GM19238 (cell line): ENCODE data around the gene NRM.
"Not testable (repeated sequence)": the region's sequence is repeated elsewhere in the genome, so short reads cannot be mapped to it uniquely, and the experiment has no call there.

Source experiments
- DNase-seq: peaks from one replicate; pipeline ENCODE4 v3.0.0; 2011; ENCODE audit warnings: low spot score; ENCODE audit not compliant: insufficient read length

The NRM gene

GRCh38 chr6:30672445-30673253 is 18.1 kb downstream of the NRM start, which contains the start of gene DHX16:
Gene DHX16 (minus strand): TSS chr6:30673006. CDS start chr6:30672841, 165 bp downstream.
- peak; percentile 92 for DNase-seq

GRCh38 chr6:30670760-30671527 is 19.8 kb downstream of the NRM start:
- DNase-seq, result no peak

- DNase-seq, result not testable (repeated sequence)
Measured at GRCh38 chr6:30666300-30666699, 24.5 kb downstream of the NRM start.

GRCh38 chr6:30664994-30665767 is 25.6 kb downstream of the NRM start:
- no peak for DNase-seq

- not testable (repeated sequence) for DNase-seq
Measured at GRCh38 chr6:30657922-30658321, 32.9 kb downstream of the NRM start.

- no peak for DNase-seq
Measured at GRCh38 chr6:30657454-30657853, 33.3 kb downstream of the NRM start.

- DNase-seq, result no peak
Measured at GRCh38 chr6:30656513-30656912, 34.3 kb downstream of the NRM start.

- no peak for DNase-seq
Measured at GRCh38 chr6:30655743-30656094, 35.1 kb downstream of the NRM start.

- no peak for DNase-seq
Measured at GRCh38 chr6:30654798-30655742, 35.7 kb downstream of the NRM start.

GRCh38 chr6:30651143-30651542 is 39.6 kb downstream of the NRM start:
- no peak for DNase-seq

- peak; percentile 79 for DNase-seq
Measured at GRCh38 chr6:30647242-30648116, 43.3 kb downstream of the NRM start.

GRCh38 chr6:30646450-30647241 is 44.1 kb downstream of the NRM start, which contains the start of gene C6orf136:
Gene C6orf136 (plus strand): TSS chr6:30647133. CDS start chr6:30647232, 99 bp downstream.
- peak; percentile 94 for DNase-seq

- DNase-seq, result no peak
Measured at GRCh38 chr6:30645989-30646388, 44.8 kb downstream of the NRM start.

GRCh38 chr6:30644769-30645168 is 46.0 kb downstream of the NRM start:
- no peak for DNase-seq

GRCh38 chr6:30643656-30644055 is 47.1 kb downstream of the NRM start:
- no peak for DNase-seq

GRCh38 chr6:30641048-30641447 is 49.7 kb downstream of the NRM start:
- no peak for DNase-seq

GRCh38 chr6:30640481-30640880 is 50.3 kb downstream of the NRM start:
- DNase-seq, result no peak
